MCF 10A (cell line): ENCODE measurements around the gene TSSK6. TPM values are rescaled to one million over a fixed set of nuclear protein-coding genes. Genes with fewer than 3 reads are reported as not detected.

Experiments used
- BruUV-seq: library from RNA; stranded (reverse); fragments of 400-500 nt; replicated peaks from 2 replicates; lab custom pipeline; 2021; lab: Mats Ljungman, UMichigan
- CTCF ChIA-PET: fragments of 300-600 bp; sonication (Branson Sonifier 250); formaldehyde crosslinking; extraction: SDS; loops from one replicate; lab custom pipeline; 2021; ENCODE audit warnings: antibody characterized with exemption, inconsistent platforms; lab: Yijun Ruan, JAX
- POLR2A ChIA-PET: fragments of 300-600, 350-650 bp; sonication (Branson Sonifier 250); formaldehyde crosslinking; extraction: SDS; loops from one replicate; lab custom pipeline; 2020; ENCODE audit warnings: antibody characterized with exemption, inconsistent platforms; lab: Yijun Ruan, JAX
- DNase-seq: peaks from one replicate; pipeline ENCODE4 v3.0.0-alpha.2; 2018; ENCODE audit not compliant: unreplicated experiment
- H3K27ac Mint-ChIP-seq: one replicate; pipeline ENCODE4 v1.8.0; 2022; ENCODE audit warnings: mild to moderate bottlenecking, low read depth, mixed read lengths; ENCODE audit not compliant: unreplicated experiment
- H3K27me3 Mint-ChIP-seq: one replicate; pipeline ENCODE4 v1.8.0; 2022; ENCODE audit warnings: mixed read lengths; ENCODE audit not compliant: insufficient read depth, unreplicated experiment
- H3K36me3 Mint-ChIP-seq: one replicate; pipeline ENCODE4 v1.8.0; 2022; ENCODE audit warnings: mild to moderate bottlenecking, moderate library complexity, mixed read lengths; ENCODE audit not compliant: insufficient read depth, unreplicated experiment
- H3K4me1 Mint-ChIP-seq: one replicate; pipeline ENCODE4 v1.8.0; 2022; ENCODE audit warnings: mixed read lengths; ENCODE audit not compliant: insufficient read depth, unreplicated experiment
- H3K4me3 Mint-ChIP-seq: one replicate; pipeline ENCODE4 v1.8.0; 2022; ENCODE audit warnings: mild to moderate bottlenecking, moderate library complexity, mixed read lengths; ENCODE audit not compliant: unreplicated experiment
- H3K9me3 Mint-ChIP-seq: one replicate; pipeline ENCODE4 v1.8.0; 2022; ENCODE audit warnings: mixed read lengths; ENCODE audit not compliant: unreplicated experiment
- CTCF ChIP-seq: fragments of 200-600 bp; IDR thresholded peaks from one replicate; pipeline ENCODE4 v1.8.0; 2022; ENCODE audit warnings: antibody characterized with exemption, mild to moderate bottlenecking; ENCODE audit not compliant: unreplicated experiment
- intact Hi-C: fragments of 100-400 bp; cut with micrococcal nuclease; formaldehyde crosslinking; loops from 2 replicates; pipeline ENCODE4 v1.14.1; 2022
- total RNA-seq: library from RNA; stranded (reverse); gene quantifications from 2 replicates; pipeline ENCODE4 v1.2.3, GENCODE V29; 2022

The TSSK6 gene
- total RNA-seq, 1 experiment from 2014 or later, result 4.8 TPM

DNA sequence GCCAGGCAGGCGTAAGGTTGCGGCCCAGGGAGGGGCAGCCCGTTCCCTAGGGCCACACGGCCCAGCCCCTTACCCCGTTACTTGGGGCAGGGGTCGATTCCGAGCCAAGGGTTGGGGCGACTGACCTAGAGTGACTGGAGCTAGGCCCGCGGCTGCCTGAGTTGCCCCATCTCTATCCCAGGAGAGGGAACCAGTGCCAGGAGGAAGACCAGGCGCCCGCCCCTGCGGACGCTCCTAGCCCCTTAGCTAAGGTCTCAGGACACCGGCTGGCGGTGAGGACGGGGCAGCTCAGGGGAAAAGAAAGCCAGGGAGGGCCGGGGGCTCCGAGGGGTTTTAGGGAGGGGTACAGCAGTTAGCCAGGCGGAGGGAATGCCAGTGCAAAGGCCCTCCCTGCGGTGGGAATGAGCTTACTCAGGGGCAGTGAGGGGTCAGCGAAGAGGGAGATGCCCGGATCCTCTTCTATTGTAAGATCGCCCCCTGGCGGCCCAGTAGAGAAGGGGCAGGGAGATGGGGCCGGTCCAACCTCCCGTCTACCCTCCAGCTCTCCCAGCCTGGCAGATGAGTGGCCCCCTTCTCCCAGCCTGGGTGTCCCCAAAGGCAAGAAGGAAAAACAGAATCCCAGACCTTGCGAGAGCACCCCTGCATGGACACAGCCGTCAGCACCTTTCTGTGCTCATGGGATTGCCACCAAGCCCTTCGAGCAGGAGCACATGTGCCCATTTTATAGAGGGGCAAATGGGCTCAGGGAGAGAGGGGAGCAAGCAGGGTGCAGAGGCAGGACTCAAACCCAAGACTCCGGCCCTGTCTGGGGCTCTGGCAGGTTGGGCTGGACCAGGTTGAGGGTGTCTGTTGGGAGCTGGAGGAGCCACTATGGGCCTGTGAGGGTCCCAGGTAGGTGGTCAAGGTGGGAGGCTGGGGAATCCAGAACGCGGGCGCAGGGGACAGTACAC, 39.0 kb upstream of the TSSK6 start:
- intact Hi-C loops, result loop anchor here (5.0 kb wide), 2 partner anchors 73 to 88 kb away; partner anchors contain the start of genes GMIP and LPAR2
- Mint-ChIP-seq H3K9me3 (no peaks in the 10 kb centered on the region), H3K4me3 (no peak overlapping the region), H3K4me1 (no peaks in the 10 kb centered on the region), H3K27ac (no peak overlapping the region), H3K27me3 (no peaks in the 10 kb centered on the region), H3K36me3 (no peaks in the 10 kb centered on the region)
- ChIA-PET POLR2A (no interaction called here), CTCF (interaction anchor here (0.7 to 5.5 kb wide), 25 partner anchors 8 to 393 kb away, joined by 3 to 42 read pairs (median 5); partner anchors contain the start of genes GMIP and LPAR2)
- DNase-seq, result peak; percentile 66
- TF ChIP-seq CTCF, result peak; percentile 70
- no TSS peak for BruUV-seq

GRCh38 chr19:19553670-19554069, 38.3 kb upstream of the TSSK6 start:
- Mint-ChIP-seq H3K27ac (no peak overlapping the region), H3K4me3 (no peak overlapping the region), H3K9me3 (no peaks in the 10 kb centered on the region), H3K4me1 (peaks cover 6% of the 10 kb centered on the region), H3K36me3 (no peaks in the 10 kb centered on the region), H3K27me3 (no peaks in the 10 kb centered on the region)
- TF ChIP-seq CTCF, result no peak
- POLR2A ChIA-PET, result interaction anchor here (1.3 kb wide), 1 partner anchor 12 kb away, joined by 3 read pairs; no protein-coding TSS in a partner anchor
- intact Hi-C loops, result loop anchor here (5.0 kb wide), 2 partner anchors 74 to 89 kb away; partner anchors contain the start of genes GMIP and LPAR2
- CTCF ChIA-PET, result interaction anchor here (0.7 to 5.5 kb wide), 20 partner anchors 9 to 111 kb away, joined by 3 to 42 read pairs (median 4); partner anchors contain the start of genes GMIP and LPAR2
- no TSS peak for BruUV-seq
- no peak for DNase-seq

GRCh38 chr19:19552798-19553197, 37.5 kb upstream of the TSSK6 start:
- no TSS peak for BruUV-seq
- peak; percentile 44 for DNase-seq
- intact Hi-C loops, result loop anchor here (5.0 kb wide), 2 partner anchors 75 to 90 kb away; partner anchors contain the start of genes GMIP and LPAR2
- Mint-ChIP-seq H3K4me3 (no peak overlapping the region), H3K27me3 (no peaks in the 10 kb centered on the region), H3K36me3 (no peaks in the 10 kb centered on the region), H3K27ac (no peak overlapping the region), H3K9me3 (no peaks in the 10 kb centered on the region), H3K4me1 (peaks cover 6% of the 10 kb centered on the region)
- ChIA-PET POLR2A (interaction anchor here (0.8 to 1.3 kb wide), 2 partner anchors 13 to 39 kb away, joined by 3 to 4 read pairs; no protein-coding TSS in a partner anchor), CTCF (interaction anchor here (0.6 to 5.5 kb wide), 20 partner anchors 8 to 1147 kb away, joined by 3 to 42 read pairs (median 3); partner anchors contain the start of genes GMIP and LPAR2)
- TF ChIP-seq CTCF, result peak; percentile 45

DNA sequence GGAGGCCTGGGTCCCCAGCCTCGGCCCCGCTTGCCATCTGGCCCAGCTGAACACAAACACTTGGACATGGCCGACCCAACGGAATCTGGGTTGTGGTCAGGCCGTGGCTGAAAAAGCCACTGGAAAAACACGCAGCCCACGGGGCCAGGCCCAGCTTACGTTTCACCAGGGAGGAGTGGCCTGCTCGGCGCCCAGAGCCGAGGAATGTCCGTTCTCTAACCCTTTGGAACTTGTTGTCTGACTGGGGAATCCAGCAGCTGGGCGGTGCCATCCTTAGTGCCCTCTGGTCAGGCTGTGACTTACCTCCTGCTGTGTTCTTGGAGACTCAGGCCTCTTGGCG, 36.5 kb upstream of the TSSK6 start:
- TF ChIP-seq CTCF, result no peak
- DNase-seq, result no peak

More for the DNA sequence above, 36.5 kb upstream of the TSSK6 start:
- H3K27ac Mint-ChIP-seq, result no peak overlapping the region
- BruUV-seq, result no TSS peak
- no peak overlapping the region for H3K4me3 Mint-ChIP-seq
- H3K36me3 Mint-ChIP-seq, result no peaks in the 10 kb centered on the region
- CTCF ChIA-PET, result interaction anchor here (0.6 to 5.5 kb wide), 5 partner anchors 9 to 93 kb away, joined by 3 to 42 read pairs (median 4); partner anchors contain the start of gene GMIP
- H3K27me3 Mint-ChIP-seq, result no peaks in the 10 kb centered on the region
- POLR2A ChIA-PET, result interaction anchor here (1.0 kb wide), 1 partner anchor 82 kb away, joined by 3 read pairs; no protein-coding TSS in a partner anchor
- peaks cover 6% of the 10 kb centered on the region for H3K4me1 Mint-ChIP-seq
- no peaks in the 10 kb centered on the region for H3K9me3 Mint-ChIP-seq
- intact Hi-C loops, result loop anchor here (5.0 kb wide), 2 partner anchors 75 to 90 kb away; partner anchors contain the start of genes GMIP and LPAR2
